HEK293 (cell line): Measurements from ENCODE around the gene C1orf35.
A peak's percentile ranks its signal among the peaks of the same experiment; 100 is the strongest.

ENCODE experiments used
- AEBP2 ChIP-seq: fragments of 450-650 bp; formaldehyde crosslinking; IDR thresholded peaks from 2 replicates; pipeline ENCODE4 v1.5.1; 2016; ENCODE audit warnings: missing biosample characterization, missing genetic modification characterization, borderline replicate concordance
- BCL11B ChIP-seq: fragments of 450-650 bp; formaldehyde crosslinking; IDR thresholded peaks from 2 replicates; pipeline ENCODE4 v1.5.1; 2016; ENCODE audit warnings: low read depth, missing biosample characterization, missing genetic modification characterization
- EGR2 ChIP-seq: fragments of 450-650 bp; formaldehyde crosslinking; IDR thresholded peaks from 2 replicates; pipeline ENCODE4 v1.5.1; 2016; ENCODE audit warnings: low read depth, missing biosample characterization, missing genetic modification characterization
- HIC1 ChIP-seq: fragments of 450-650 bp; formaldehyde crosslinking; IDR thresholded peaks from 2 replicates; pipeline ENCODE4 v1.5.1; 2016; ENCODE audit warnings: missing biosample characterization, missing genetic modification characterization
- KLF9 ChIP-seq: fragments of 450-650 bp; formaldehyde crosslinking; IDR thresholded peaks from 2 replicates; pipeline ENCODE4 v1.5.1; 2016; ENCODE audit warnings: missing biosample characterization, missing genetic modification characterization, low read depth
- PRDM2 ChIP-seq: fragments of 450-650 bp; formaldehyde crosslinking; IDR thresholded peaks from 2 replicates; pipeline ENCODE4 v1.5.1; 2016; ENCODE audit warnings: missing biosample characterization, missing genetic modification characterization, borderline replicate concordance
- SP7 ChIP-seq: fragments of 450-650 bp; formaldehyde crosslinking; IDR thresholded peaks from 2 replicates; pipeline ENCODE4 v1.5.1; 2016; ENCODE audit warnings: missing biosample characterization, missing genetic modification characterization
- TRIM28 ChIP-seq: IDR thresholded peaks from 2 replicates; pipeline ENCODE4 v1.6.1; 2011; ENCODE audit warnings: low read length, control low read depth, borderline replicate concordance
- ZBTB21 ChIP-seq: fragments of 450-650 bp; formaldehyde crosslinking; IDR thresholded peaks from 2 replicates; pipeline ENCODE4 v1.5.1; 2017; ENCODE audit warnings: missing biosample characterization, missing genetic modification characterization
- ZNF114 ChIP-seq: fragments of 450-650 bp; formaldehyde crosslinking; IDR thresholded peaks from 2 replicates; pipeline ENCODE4 v1.5.0; 2017; ENCODE audit warnings: missing biosample characterization, missing genetic modification characterization
- ZNF140 ChIP-seq: fragments of 450-650 bp; formaldehyde crosslinking; IDR thresholded peaks from 2 replicates; pipeline ENCODE4 v1.5.1; 2016; ENCODE audit warnings: missing biosample characterization, missing genetic modification characterization
- ZNF155 ChIP-seq: fragments of 450-650 bp; formaldehyde crosslinking; IDR thresholded peaks from 2 replicates; pipeline ENCODE4 v1.5.1; 2016; ENCODE audit warnings: missing biosample characterization, missing genetic modification characterization
- ZNF23 ChIP-seq: fragments of 450-650 bp; formaldehyde crosslinking; IDR thresholded peaks from 2 replicates; pipeline ENCODE4 v1.5.1; 2016; ENCODE audit warnings: missing biosample characterization, missing genetic modification characterization, borderline replicate concordance
- ZNF341 ChIP-seq: fragments of 450-650 bp; formaldehyde crosslinking; IDR thresholded peaks from 2 replicates; pipeline ENCODE4; 2016; ENCODE audit warnings: low read depth, missing biosample characterization, missing genetic modification characterization
- ZNF404 ChIP-seq: fragments of 450-650 bp; formaldehyde crosslinking; IDR thresholded peaks from 2 replicates; pipeline ENCODE4 v1.5.1; 2017; ENCODE audit warnings: missing biosample characterization, missing genetic modification characterization
- ZNF433 ChIP-seq: fragments of 450-650 bp; formaldehyde crosslinking; IDR thresholded peaks from 2 replicates; pipeline ENCODE4 v1.5.1; 2016; ENCODE audit warnings: missing biosample characterization, missing genetic modification characterization, low read depth
- ZNF501 ChIP-seq: fragments of 450-650 bp; formaldehyde crosslinking; IDR thresholded peaks from 2 replicates; pipeline ENCODE4 v1.5.1; 2016; ENCODE audit warnings: missing biosample characterization, missing genetic modification characterization
- ZNF600 ChIP-seq: fragments of 450-650 bp; formaldehyde crosslinking; IDR thresholded peaks from 2 replicates; pipeline ENCODE4 v1.5.1; 2016; ENCODE audit warnings: missing biosample characterization, missing genetic modification characterization
- ZNF639 ChIP-seq: fragments of 450-650 bp; formaldehyde crosslinking; IDR thresholded peaks from 2 replicates; pipeline ENCODE4 v1.5.1; 2016; ENCODE audit warnings: missing biosample characterization, missing genetic modification characterization
- ZNF747 ChIP-seq: fragments of 450-650 bp; formaldehyde crosslinking; IDR thresholded peaks from 2 replicates; pipeline ENCODE4 v1.5.1; 2016; ENCODE audit warnings: missing biosample characterization, missing genetic modification characterization
- ZNF837 ChIP-seq: fragments of 450-650 bp; formaldehyde crosslinking; IDR thresholded peaks from 2 replicates; pipeline ENCODE4 v1.5.1; 2016; ENCODE audit warnings: missing biosample characterization, missing genetic modification characterization
- TF ChIP-seq, protein P1 (sequence below): fragments of 450-650 bp; formaldehyde crosslinking; IDR thresholded peaks from 2 replicates; pipeline ENCODE4 v1.5.1; 2017; ENCODE audit warnings: missing biosample characterization, mild to moderate bottlenecking, missing genetic modification characterization, moderate library complexity
- TF ChIP-seq, protein P2 (sequence below): fragments of 450-650 bp; formaldehyde crosslinking; IDR thresholded peaks from 2 replicates; pipeline ENCODE4 v1.5.1; 2016; ENCODE audit warnings: missing biosample characterization, missing genetic modification characterization

The C1orf35 gene

GRCh38 chr1:228101994-228102790 lies 933 bp downstream of the C1orf35 start (continued):
- TF ChIP-seq, protein P1, sequence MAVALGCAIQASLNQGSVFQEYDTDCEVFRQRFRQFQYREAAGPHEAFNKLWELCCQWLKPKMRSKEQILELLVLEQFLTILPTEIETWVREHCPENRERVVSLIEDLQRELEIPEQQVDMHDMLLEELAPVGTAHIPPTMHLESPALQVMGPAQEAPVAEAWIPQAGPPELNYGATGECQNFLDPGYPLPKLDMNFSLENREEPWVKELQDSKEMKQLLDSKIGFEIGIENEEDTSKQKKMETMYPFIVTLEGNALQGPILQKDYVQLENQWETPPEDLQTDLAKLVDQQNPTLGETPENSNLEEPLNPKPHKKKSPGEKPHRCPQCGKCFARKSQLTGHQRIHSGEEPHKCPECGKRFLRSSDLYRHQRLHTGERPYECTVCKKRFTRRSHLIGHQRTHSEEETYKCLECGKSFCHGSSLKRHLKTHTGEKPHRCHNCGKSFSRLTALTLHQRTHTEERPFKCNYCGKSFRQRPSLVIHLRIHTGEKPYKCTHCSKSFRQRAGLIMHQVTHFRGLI (tag by site-specific recombination) = no peak; the same call in none of the 2 replicates
- TF ChIP-seq BCL11B (tag by site-specific recombination) (peak; percentile 82; the same call in 1 of the 2 replicates), HIC1 (peak; percentile 80), ZNF140 (tag by site-specific recombination) (no peak), PRDM2 (tag by site-specific recombination) (no peak), ZNF501 (peak; percentile 89), ZNF155 (tag by site-specific recombination) (no peak), TRIM28 (no peak), KLF9 (tag by site-specific recombination) (peak; percentile 83), ZNF433 (tag by site-specific recombination) (no peak), ZNF23 (tag by site-specific recombination) (no peak), ZNF837 (tag by site-specific recombination) (no peak), AEBP2 (tag by site-specific recombination) (no peak), ZNF747 (tag by site-specific recombination) (no peak), ZBTB21 (tag by site-specific recombination) (no peak), EGR2 (tag by site-specific recombination) (0 out of 2 replicates have a peak, but pooled peaks have one; percentile 47), SP7 (tag by site-specific recombination) (peak; percentile 59; the same call in 1 of the 2 replicates), ZNF114 (tag by site-specific recombination) (no peak), ZNF404 (tag by site-specific recombination) (no peak), ZNF600 (tag by site-specific recombination) (peak; percentile 55; the same call in 1 of the 2 replicates), ZNF341 (tag by site-specific recombination) (no peak; the same call in 1 of the 2 replicates), ZNF639 (no peak; the same call in 1 of the 2 replicates)
- TF ChIP-seq, protein P2, sequence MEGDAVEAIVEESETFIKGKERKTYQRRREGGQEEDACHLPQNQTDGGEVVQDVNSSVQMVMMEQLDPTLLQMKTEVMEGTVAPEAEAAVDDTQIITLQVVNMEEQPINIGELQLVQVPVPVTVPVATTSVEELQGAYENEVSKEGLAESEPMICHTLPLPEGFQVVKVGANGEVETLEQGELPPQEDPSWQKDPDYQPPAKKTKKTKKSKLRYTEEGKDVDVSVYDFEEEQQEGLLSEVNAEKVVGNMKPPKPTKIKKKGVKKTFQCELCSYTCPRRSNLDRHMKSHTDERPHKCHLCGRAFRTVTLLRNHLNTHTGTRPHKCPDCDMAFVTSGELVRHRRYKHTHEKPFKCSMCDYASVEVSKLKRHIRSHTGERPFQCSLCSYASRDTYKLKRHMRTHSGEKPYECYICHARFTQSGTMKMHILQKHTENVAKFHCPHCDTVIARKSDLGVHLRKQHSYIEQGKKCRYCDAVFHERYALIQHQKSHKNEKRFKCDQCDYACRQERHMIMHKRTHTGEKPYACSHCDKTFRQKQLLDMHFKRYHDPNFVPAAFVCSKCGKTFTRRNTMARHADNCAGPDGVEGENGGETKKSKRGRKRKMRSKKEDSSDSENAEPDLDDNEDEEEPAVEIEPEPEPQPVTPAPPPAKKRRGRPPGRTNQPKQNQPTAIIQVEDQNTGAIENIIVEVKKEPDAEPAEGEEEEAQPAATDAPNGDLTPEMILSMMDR = peak; percentile 99
